Type B pancreatic cell (in vitro differentiated cells): ENCODE measurements around the gene CHN1. TPM values are rescaled to one million over a fixed set of nuclear protein-coding genes. Genes with fewer than 3 reads are reported as not detected.
A peak's percentile ranks its signal among the peaks of the same experiment; 100 is the strongest.

ENCODE experiments used
- DNase-seq: peaks from one replicate; pipeline ENCODE4 v3.0.0; 2021; ENCODE audit warnings: mixed read lengths; ENCODE audit not compliant: unreplicated experiment; ENCODE audit errors: extremely low spot score
- H3K27ac Mint-ChIP-seq: 2 replicates; pipeline ENCODE4 v1.8.0; 2021; ENCODE audit warnings: mild to moderate bottlenecking, mixed read lengths
- H3K27me3 Mint-ChIP-seq: 2 replicates; pipeline ENCODE4 v1.8.0; 2021; ENCODE audit warnings: mixed read lengths
- H3K36me3 Mint-ChIP-seq: 2 replicates; pipeline ENCODE4 v1.8.0; 2021; ENCODE audit warnings: mixed read lengths
- H3K4me1 Mint-ChIP-seq: one replicate; pipeline ENCODE4 v1.8.0; 2021; ENCODE audit warnings: mixed read lengths; ENCODE audit not compliant: unreplicated experiment
- H3K4me3 Mint-ChIP-seq: 2 replicates; pipeline ENCODE4 v1.8.0; 2021; ENCODE audit warnings: mild to moderate bottlenecking, mixed read lengths
- H3K9me3 Mint-ChIP-seq: 2 replicates; pipeline ENCODE4 v1.8.0; 2021; ENCODE audit warnings: mixed read lengths
- total RNA-seq: library from RNA; stranded (reverse); gene quantifications from 2 replicates; pipeline ENCODE4 v1.2.1, GENCODE V29; 2021; ENCODE audit warnings: low replicate concordance
- TF ChIP-seq, protein P1 (sequence below): fragments of 200-600 bp; sonication (generic); conservative IDR thresholded peaks from 2 replicates; pipeline ENCODE4 v1.5.0; 2021; ENCODE audit warnings: antibody characterized with exemption, mild to moderate bottlenecking

Gene CHN1
- total RNA-seq, 1 donor from 2014 or later: 24.0 TPM

DNA sequence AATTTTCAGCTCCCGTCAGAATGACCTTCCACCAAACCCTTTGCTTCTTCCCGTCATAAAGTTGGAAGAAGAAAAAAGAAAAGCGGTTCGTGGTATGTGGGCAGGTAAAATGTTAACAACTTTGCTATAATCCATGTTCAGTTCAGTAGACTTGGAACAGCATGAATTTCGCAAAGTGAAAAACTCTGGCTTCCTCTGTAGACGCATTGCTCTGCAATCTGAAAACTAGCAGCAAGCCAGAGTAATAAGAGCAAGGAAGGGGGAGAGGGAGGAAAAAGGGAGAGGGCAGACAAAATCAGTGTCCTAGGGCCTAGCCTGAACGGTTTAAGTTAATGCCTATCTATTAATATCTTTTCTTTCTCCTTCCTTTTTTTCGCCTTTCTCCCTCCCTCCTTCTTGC lies 214.2 kb downstream of the CHN1 start:
- Mint-ChIP-seq H3K4me1 (peaks cover 28% of the 10 kb centered on the region), H3K27ac (no peak overlapping the region), H3K36me3 (peaks cover 3% of the 10 kb centered on the region), H3K27me3 (peaks cover 4% of the 10 kb centered on the region), H3K4me3 (no peak overlapping the region), H3K9me3 (no peaks in the 10 kb centered on the region)
- DNase-seq: no peak
- TF ChIP-seq, protein P1, sequence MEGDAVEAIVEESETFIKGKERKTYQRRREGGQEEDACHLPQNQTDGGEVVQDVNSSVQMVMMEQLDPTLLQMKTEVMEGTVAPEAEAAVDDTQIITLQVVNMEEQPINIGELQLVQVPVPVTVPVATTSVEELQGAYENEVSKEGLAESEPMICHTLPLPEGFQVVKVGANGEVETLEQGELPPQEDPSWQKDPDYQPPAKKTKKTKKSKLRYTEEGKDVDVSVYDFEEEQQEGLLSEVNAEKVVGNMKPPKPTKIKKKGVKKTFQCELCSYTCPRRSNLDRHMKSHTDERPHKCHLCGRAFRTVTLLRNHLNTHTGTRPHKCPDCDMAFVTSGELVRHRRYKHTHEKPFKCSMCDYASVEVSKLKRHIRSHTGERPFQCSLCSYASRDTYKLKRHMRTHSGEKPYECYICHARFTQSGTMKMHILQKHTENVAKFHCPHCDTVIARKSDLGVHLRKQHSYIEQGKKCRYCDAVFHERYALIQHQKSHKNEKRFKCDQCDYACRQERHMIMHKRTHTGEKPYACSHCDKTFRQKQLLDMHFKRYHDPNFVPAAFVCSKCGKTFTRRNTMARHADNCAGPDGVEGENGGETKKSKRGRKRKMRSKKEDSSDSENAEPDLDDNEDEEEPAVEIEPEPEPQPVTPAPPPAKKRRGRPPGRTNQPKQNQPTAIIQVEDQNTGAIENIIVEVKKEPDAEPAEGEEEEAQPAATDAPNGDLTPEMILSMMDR: no peak

DNA sequence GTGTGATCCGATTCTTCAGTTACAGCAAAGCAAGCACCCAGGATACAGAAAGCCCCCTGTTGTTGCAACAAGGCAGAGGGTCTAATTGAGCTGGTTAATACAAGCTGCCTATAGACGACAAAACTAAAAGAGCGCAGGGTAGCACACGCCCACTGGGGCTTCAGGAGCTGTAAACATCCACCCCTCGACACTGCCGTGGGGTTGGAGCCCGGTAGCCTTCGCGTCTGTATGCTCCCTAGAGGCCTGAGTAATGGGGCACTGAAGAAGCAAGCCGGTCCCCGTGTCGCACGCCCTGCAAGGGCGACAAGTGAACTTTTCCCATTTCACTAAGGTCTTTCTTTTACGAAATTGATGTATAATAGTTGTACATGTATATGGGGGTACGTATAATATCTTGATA lies 216.2 kb downstream of the CHN1 start:
- peaks cover 25% of the 10 kb centered on the region for H3K4me1 Mint-ChIP-seq
- no peak overlapping the region for H3K4me3 Mint-ChIP-seq
- no peak overlapping the region for H3K27ac Mint-ChIP-seq
- TF ChIP-seq, protein P1: no peak
- H3K27me3 Mint-ChIP-seq: peaks cover 4% of the 10 kb centered on the region
- no peaks in the 10 kb centered on the region for H3K9me3 Mint-ChIP-seq
- no peak for DNase-seq
- H3K36me3 Mint-ChIP-seq: peaks cover 3% of the 10 kb centered on the region

DNA sequence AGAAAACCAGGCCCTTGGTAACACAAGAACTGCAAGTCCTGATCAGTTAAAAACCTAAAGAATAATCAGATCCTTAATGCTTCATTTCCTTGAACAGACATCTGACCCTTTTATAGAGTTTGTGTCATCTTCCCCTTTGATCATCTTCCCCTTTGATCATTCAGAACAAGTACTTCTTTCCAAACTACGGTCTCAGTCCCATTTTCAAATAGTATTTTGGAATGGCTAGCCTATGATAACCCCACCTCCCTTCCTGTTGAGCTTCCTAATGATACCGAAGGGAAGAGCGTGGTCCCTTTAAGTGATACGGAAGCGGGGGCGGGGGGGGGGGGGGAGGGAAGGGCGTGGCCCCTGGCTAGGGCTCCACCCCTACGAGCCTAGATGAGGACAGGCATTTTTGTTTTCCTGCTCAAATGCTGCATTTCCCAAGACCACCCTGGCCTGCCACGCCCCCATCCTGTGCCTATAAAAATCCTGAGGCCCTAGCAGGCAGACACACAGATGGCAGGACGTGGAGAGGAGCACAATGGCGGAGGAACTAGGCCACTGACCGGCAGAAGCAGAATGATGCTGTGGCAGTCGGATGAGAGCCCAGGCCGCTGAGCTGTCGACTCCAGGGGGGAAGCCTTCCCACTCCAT lies 216.8 kb downstream of the CHN1 start:
- H3K4me1 Mint-ChIP-seq: peaks cover 25% of the 10 kb centered on the region
- peaks cover 2% of the 10 kb centered on the region for H3K27me3 Mint-ChIP-seq
- TF ChIP-seq, protein P1: no peak
- H3K9me3 Mint-ChIP-seq: no peaks in the 10 kb centered on the region
- DNase-seq: no peak
- H3K27ac Mint-ChIP-seq: peak overlapping the region; percentile 58
- H3K4me3 Mint-ChIP-seq: peak overlapping the region; percentile 41
- peaks cover 2% of the 10 kb centered on the region for H3K36me3 Mint-ChIP-seq

DNA sequence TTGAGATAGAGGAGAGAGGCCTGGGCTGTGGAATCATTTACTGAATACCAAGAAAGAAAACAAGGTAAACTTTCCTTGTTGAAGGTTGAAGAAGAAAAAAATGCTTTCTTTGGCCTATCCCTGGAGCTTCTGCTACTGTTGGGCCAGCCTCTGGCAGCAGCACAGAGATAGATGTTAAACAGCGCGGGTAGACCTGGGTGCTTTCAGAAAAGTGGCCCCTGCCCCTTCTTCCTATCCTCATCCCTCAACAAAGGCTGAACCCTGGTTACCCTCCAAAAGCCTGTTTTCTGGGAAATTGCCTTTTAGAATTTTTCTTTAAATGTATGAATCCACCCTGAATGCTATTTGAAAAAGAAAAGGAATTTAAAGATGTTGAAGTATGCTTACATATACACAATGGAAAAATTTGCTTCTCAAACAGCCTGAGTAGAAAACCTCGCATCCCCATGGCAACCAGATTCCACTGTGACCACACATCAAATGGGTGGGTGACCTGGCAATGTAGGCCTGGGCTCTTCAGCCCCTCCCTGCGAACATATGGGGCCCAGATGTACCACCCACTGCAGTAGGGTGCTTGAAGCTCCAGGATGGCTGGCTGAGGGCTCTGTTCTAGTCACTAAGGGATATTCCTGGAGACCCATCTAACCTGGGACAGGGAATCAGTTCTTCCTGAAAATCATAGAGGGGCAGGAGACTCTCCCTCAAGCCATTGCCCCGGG lies 217.5 kb downstream of the CHN1 start:
- H3K4me3 Mint-ChIP-seq: no peak overlapping the region

DNA sequence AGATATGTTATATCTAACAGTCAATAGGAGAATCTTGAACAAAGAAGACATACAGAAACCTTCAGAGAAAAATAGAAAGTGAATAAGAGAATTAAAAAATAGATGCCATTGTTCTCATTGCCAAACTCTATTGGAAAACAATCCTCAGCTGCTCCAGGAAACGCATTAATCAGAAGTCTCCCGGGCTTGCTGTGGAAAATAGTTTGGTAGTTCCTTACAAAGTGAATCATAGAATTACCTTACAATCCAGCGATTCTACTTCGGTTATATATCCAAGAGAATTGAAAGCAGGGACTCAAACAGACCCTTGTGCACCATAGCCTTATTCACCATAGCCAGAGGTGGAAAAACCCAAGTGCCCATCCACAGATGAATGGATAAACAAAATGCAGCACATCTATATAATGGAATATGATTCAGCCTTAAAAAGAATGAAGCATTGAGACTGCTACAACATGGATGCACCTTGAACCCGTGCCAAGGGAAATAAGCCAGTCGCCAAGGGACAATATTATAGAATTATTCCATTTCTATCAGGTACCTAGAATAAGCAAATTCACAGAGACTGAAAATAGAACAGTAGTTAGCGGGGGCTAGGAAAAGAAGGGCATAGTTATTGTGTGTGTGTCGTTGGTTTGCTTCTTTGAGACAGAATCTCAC lies 219.0 kb downstream of the CHN1 start:
- H3K4me3 Mint-ChIP-seq: no peak overlapping the region
- H3K27me3 Mint-ChIP-seq: no peaks in the 10 kb centered on the region
- no peak overlapping the region for H3K27ac Mint-ChIP-seq
- no peaks in the 10 kb centered on the region for H3K36me3 Mint-ChIP-seq
- no peaks in the 10 kb centered on the region for H3K9me3 Mint-ChIP-seq
- peaks cover 20% of the 10 kb centered on the region for H3K4me1 Mint-ChIP-seq
- TF ChIP-seq, protein P1: no peak
- no peak for DNase-seq

More for the DNA sequence above, 217.5 kb downstream of the CHN1 start:
- Mint-ChIP-seq H3K9me3 (no peaks in the 10 kb centered on the region), H3K36me3 (no peaks in the 10 kb centered on the region), H3K4me1 (peaks cover 25% of the 10 kb centered on the region), H3K27ac (peak overlapping the region; percentile 58), H3K27me3 (no peaks in the 10 kb centered on the region)
- no peak for DNase-seq
- TF ChIP-seq, protein P1: no peak
